ENCODE data around the gene SPATS2L.

Gene SPATS2L

GRCh38 chr2:200270732-200271131, 35.8 kb upstream of the SPATS2L start:
- H3K9ac ChIP-seq (ENCODE audit: low read depth in 1 of 2, low read length in 2 of 2) = no peak overlapping the region
- no peaks in the 10 kb centered on the region for H3K4me1 ChIP-seq (ENCODE audit: control insufficient read depth in 2 of 2, insufficient read depth in 2 of 2, low read length in 2 of 2)
- no peaks in the 10 kb centered on the region for H3K27me3 ChIP-seq (ENCODE audit: control insufficient read depth in 2 of 2, insufficient read depth in 2 of 2, low read length in 2 of 2)
- H3K36me3 ChIP-seq (ENCODE audit: control insufficient read depth in 2 of 2, insufficient read depth in 2 of 2, low read length in 2 of 2) = no peaks in the 10 kb centered on the region
- no peaks in the 10 kb centered on the region for H3K9me3 ChIP-seq (ENCODE audit: control insufficient read depth in 2 of 2, low read length in 2 of 2)
- no peak overlapping the region for H3K4me3 ChIP-seq (ENCODE audit: low read length in 2 of 2)
- no peak overlapping the region for H3K27ac ChIP-seq (ENCODE audit: low read depth in 2 of 2, low read length in 2 of 2)

GRCh38 chr2:200272320-200272719, 34.2 kb upstream of the SPATS2L start:
- Histone ChIP-seq H3K4me1 (ENCODE audit: control insufficient read depth in 2 of 2, insufficient read depth in 2 of 2, low read length in 2 of 2) (no peaks in the 10 kb centered on the region), H3K27me3 (ENCODE audit: control insufficient read depth in 2 of 2, insufficient read depth in 2 of 2, low read length in 2 of 2) (no peaks in the 10 kb centered on the region), H3K9ac (ENCODE audit: low read depth in 1 of 2, low read length in 2 of 2) (no peak overlapping the region), H3K9me3 (ENCODE audit: control insufficient read depth in 2 of 2, low read length in 2 of 2) (no peaks in the 10 kb centered on the region), H3K36me3 (ENCODE audit: control insufficient read depth in 2 of 2, insufficient read depth in 2 of 2, low read length in 2 of 2) (no peaks in the 10 kb centered on the region), H3K4me3 (ENCODE audit: low read length in 2 of 2) (no peak overlapping the region), H3K27ac (ENCODE audit: low read depth in 2 of 2, low read length in 2 of 2) (no peak overlapping the region)

GRCh38 chr2:200274116-200275075, 32.1 kb upstream of the SPATS2L start:
- no peaks in the 10 kb centered on the region for H3K9me3 ChIP-seq (ENCODE audit: control insufficient read depth in 2 of 2, low read length in 2 of 2)
- H3K36me3 ChIP-seq (ENCODE audit: control insufficient read depth in 2 of 2, insufficient read depth in 2 of 2, low read length in 2 of 2) = no peaks in the 10 kb centered on the region
- no peak overlapping the region for H3K27ac ChIP-seq (ENCODE audit: low read depth in 2 of 2, low read length in 2 of 2)
- H3K4me1 ChIP-seq (ENCODE audit: control insufficient read depth in 2 of 2, insufficient read depth in 2 of 2, low read length in 2 of 2) = no peaks in the 10 kb centered on the region
- H3K9ac ChIP-seq (ENCODE audit: low read depth in 1 of 2, low read length in 2 of 2) = no peak overlapping the region
- no peaks in the 10 kb centered on the region for H3K27me3 ChIP-seq (ENCODE audit: control insufficient read depth in 2 of 2, insufficient read depth in 2 of 2, low read length in 2 of 2)
- no peak overlapping the region for H3K4me3 ChIP-seq (ENCODE audit: low read length in 2 of 2)

- no peaks in the 10 kb centered on the region for H3K4me1 ChIP-seq (ENCODE audit: control insufficient read depth in 2 of 2, insufficient read depth in 2 of 2, low read length in 2 of 2)
- H3K27ac ChIP-seq (ENCODE audit: low read depth in 2 of 2, low read length in 2 of 2) = no peak overlapping the region
- no peak overlapping the region for H3K4me3 ChIP-seq (ENCODE audit: low read length in 2 of 2)
- H3K9me3 ChIP-seq (ENCODE audit: control insufficient read depth in 2 of 2, low read length in 2 of 2) = no peaks in the 10 kb centered on the region
- H3K27me3 ChIP-seq (ENCODE audit: control insufficient read depth in 2 of 2, insufficient read depth in 2 of 2, low read length in 2 of 2) = no peaks in the 10 kb centered on the region
- H3K9ac ChIP-seq (ENCODE audit: low read depth in 1 of 2, low read length in 2 of 2) = no peak overlapping the region
- no peaks in the 10 kb centered on the region for H3K36me3 ChIP-seq (ENCODE audit: control insufficient read depth in 2 of 2, insufficient read depth in 2 of 2, low read length in 2 of 2)
Observed at GRCh38 chr2:200275295-200276013, 31.0 kb upstream of the SPATS2L start.

GRCh38 chr2:200276472-200276871, 30.0 kb upstream of the SPATS2L start:
- H3K9ac ChIP-seq (ENCODE audit: low read depth in 1 of 2, low read length in 2 of 2) = no peak overlapping the region
- H3K27ac ChIP-seq (ENCODE audit: low read depth in 2 of 2, low read length in 2 of 2) = no peak overlapping the region
- no peaks in the 10 kb centered on the region for H3K36me3 ChIP-seq (ENCODE audit: control insufficient read depth in 2 of 2, insufficient read depth in 2 of 2, low read length in 2 of 2)
- no peak overlapping the region for H3K4me3 ChIP-seq (ENCODE audit: low read length in 2 of 2)
- H3K9me3 ChIP-seq (ENCODE audit: control insufficient read depth in 2 of 2, low read length in 2 of 2) = no peaks in the 10 kb centered on the region
- no peaks in the 10 kb centered on the region for H3K27me3 ChIP-seq (ENCODE audit: control insufficient read depth in 2 of 2, insufficient read depth in 2 of 2, low read length in 2 of 2)
- no peaks in the 10 kb centered on the region for H3K4me1 ChIP-seq (ENCODE audit: control insufficient read depth in 2 of 2, insufficient read depth in 2 of 2, low read length in 2 of 2)

- H3K4me3 ChIP-seq (ENCODE audit: low read length in 2 of 2) = no peak overlapping the region
- no peak overlapping the region for H3K9ac ChIP-seq (ENCODE audit: low read depth in 1 of 2, low read length in 2 of 2)
- no peaks in the 10 kb centered on the region for H3K27me3 ChIP-seq (ENCODE audit: control insufficient read depth in 2 of 2, insufficient read depth in 2 of 2, low read length in 2 of 2)
- H3K9me3 ChIP-seq (ENCODE audit: control insufficient read depth in 2 of 2, low read length in 2 of 2) = no peaks in the 10 kb centered on the region
- H3K4me1 ChIP-seq (ENCODE audit: control insufficient read depth in 2 of 2, insufficient read depth in 2 of 2, low read length in 2 of 2) = no peaks in the 10 kb centered on the region
- no peak overlapping the region for H3K27ac ChIP-seq (ENCODE audit: low read depth in 2 of 2, low read length in 2 of 2)
- H3K36me3 ChIP-seq (ENCODE audit: control insufficient read depth in 2 of 2, insufficient read depth in 2 of 2, low read length in 2 of 2) = no peaks in the 10 kb centered on the region
Observed at GRCh38 chr2:200278694-200279316, 27.7 kb upstream of the SPATS2L start.

- H3K27ac ChIP-seq (ENCODE audit: low read depth in 2 of 2, low read length in 2 of 2) = no peak overlapping the region
Observed at GRCh38 chr2:200279857-200280256, 26.6 kb upstream of the SPATS2L start.

GRCh38 chr2:200286578-200286977, 19.9 kb upstream of the SPATS2L start:
- H3K27me3 ChIP-seq (ENCODE audit: control insufficient read depth in 2 of 2, insufficient read depth in 2 of 2, low read length in 2 of 2) = no peaks in the 10 kb centered on the region
- H3K9me3 ChIP-seq (ENCODE audit: control insufficient read depth in 2 of 2, low read length in 2 of 2) = no peaks in the 10 kb centered on the region
- no peak overlapping the region for H3K27ac ChIP-seq (ENCODE audit: low read depth in 2 of 2, low read length in 2 of 2)
- no peaks in the 10 kb centered on the region for H3K4me1 ChIP-seq (ENCODE audit: control insufficient read depth in 2 of 2, insufficient read depth in 2 of 2, low read length in 2 of 2)
- no peaks in the 10 kb centered on the region for H3K36me3 ChIP-seq (ENCODE audit: control insufficient read depth in 2 of 2, insufficient read depth in 2 of 2, low read length in 2 of 2)
- no peak overlapping the region for H3K4me3 ChIP-seq (ENCODE audit: low read length in 2 of 2)
- H3K9ac ChIP-seq (ENCODE audit: low read depth in 1 of 2, low read length in 2 of 2) = no peak overlapping the region

More at GRCh38 chr2:200279857-200280256, 26.6 kb upstream of the SPATS2L start:
- no peaks in the 10 kb centered on the region for H3K9me3 ChIP-seq (ENCODE audit: control insufficient read depth in 2 of 2, low read length in 2 of 2)
- H3K9ac ChIP-seq (ENCODE audit: low read depth in 1 of 2, low read length in 2 of 2) = no peak overlapping the region
- no peak overlapping the region for H3K4me3 ChIP-seq (ENCODE audit: low read length in 2 of 2)
- H3K36me3 ChIP-seq (ENCODE audit: control insufficient read depth in 2 of 2, insufficient read depth in 2 of 2, low read length in 2 of 2) = no peaks in the 10 kb centered on the region
- H3K4me1 ChIP-seq (ENCODE audit: control insufficient read depth in 2 of 2, insufficient read depth in 2 of 2, low read length in 2 of 2) = no peaks in the 10 kb centered on the region
- no peaks in the 10 kb centered on the region for H3K27me3 ChIP-seq (ENCODE audit: control insufficient read depth in 2 of 2, insufficient read depth in 2 of 2, low read length in 2 of 2)

- Histone ChIP-seq H3K36me3 (ENCODE audit: control insufficient read depth in 2 of 2, insufficient read depth in 2 of 2, low read length in 2 of 2) (no peaks in the 10 kb centered on the region), H3K27me3 (ENCODE audit: control insufficient read depth in 2 of 2, insufficient read depth in 2 of 2, low read length in 2 of 2) (no peaks in the 10 kb centered on the region), H3K9ac (ENCODE audit: low read depth in 1 of 2, low read length in 2 of 2) (no peak overlapping the region), H3K4me1 (ENCODE audit: control insufficient read depth in 2 of 2, insufficient read depth in 2 of 2, low read length in 2 of 2) (no peaks in the 10 kb centered on the region), H3K4me3 (ENCODE audit: low read length in 2 of 2) (no peak overlapping the region), H3K27ac (ENCODE audit: low read depth in 2 of 2, low read length in 2 of 2) (no peak overlapping the region), H3K9me3 (ENCODE audit: control insufficient read depth in 2 of 2, low read length in 2 of 2) (no peaks in the 10 kb centered on the region)
Observed at GRCh38 chr2:200288670-200289429, 17.6 kb upstream of the SPATS2L start.
